K562 (cell line): Measurements from ENCODE around the gene ARF1. TPM values are rescaled to one million over a fixed set of nuclear protein-coding genes. Genes with fewer than 3 reads are reported as not detected.

Experiments used
- ATAC-seq: fragments of 200-7000 bp; cut with Tn5 transposase; 3 replicates; pipeline ENCODE4 v1.9.1; 2020; ENCODE audit warnings: moderate library complexity
- BruUV-seq: library from RNA; stranded (reverse); fragments of 400-500 nt; replicated peaks from 2 replicates; lab custom pipeline; 2021; lab: Mats Ljungman, UMichigan
- CTCF ChIA-PET: fragments of 300-600 bp; formaldehyde crosslinking; extraction: SDS; loops from one replicate; lab custom pipeline; 2021; ENCODE audit warnings: low intra/inter-chr PET ratio; lab: Yijun Ruan, JAX
- POLR2A ChIA-PET: fragments of 300-600, 350-650 bp; sonication (Branson Sonifier 250); formaldehyde crosslinking; extraction: SDS; loops from one replicate; lab custom pipeline; 2021; ENCODE audit warnings: antibody characterized with exemption, inconsistent platforms; lab: Yijun Ruan, JAX
- DNase-seq, 4 experiments: peaks; one replicate each; pipeline versions ENCODE4 v3.0.0 to v3.0.0-alpha.2; 2011 to 2018; ENCODE audit warnings: low spot score in 3 of 4, mixed read lengths in 3 of 4; ENCODE audit errors: extremely low read depth in 1 of 4
- FAIRE-seq: peaks from 2 replicates; lab custom pipeline; 2011; peaks lifted over from hg19 to GRCh38; lab: Jason Lieb, UNC
- H2AFZ ChIP-seq: 2 replicates; pipeline ENCODE4 v1.6.0; 2011; ENCODE audit warnings: low read depth, low read length, control low read depth, inconsistent platforms
- H3K27ac ChIP-seq: fragments of 200-600 bp; 3 replicates; pipeline ENCODE4 v1.8.0; 2011; ENCODE audit warnings: low read depth, mild to moderate bottlenecking, control low read depth, inconsistent platforms, low read length, moderate library complexity, mixed read lengths; ENCODE audit errors: extremely low read depth
- H3K27me3 ChIP-seq, 2 experiments: fragments of 300-600 bp in 1 of 2; 2 replicates in 1 of 2; 3 replicates in 1 of 2; pipeline versions ENCODE4 v1.6.0 to v1.8.0; 2011; ENCODE audit warnings: inconsistent platforms in 2 of 2, low read length in 2 of 2, mild to moderate bottlenecking in 1 of 2, mixed read lengths in 1 of 2, moderate library complexity in 1 of 2; ENCODE audit not compliant: control insufficient read depth in 2 of 2, insufficient read depth in 2 of 2
- H3K36me3 ChIP-seq: fragments of 300-600 bp; 3 replicates; pipeline ENCODE4 v1.8.0; 2011; ENCODE audit warnings: mild to moderate bottlenecking, low read length, inconsistent platforms; ENCODE audit not compliant: control insufficient read depth, insufficient read depth
- H3K4me1 ChIP-seq, 2 experiments: fragments of 200-600 bp in 1 of 2; replicated peaks in 1 of 2; 2 replicates in 1 of 2; 3 replicates in 1 of 2; pipeline versions ENCODE4 v1.5.1 to v1.8.0; 2011; ENCODE audit warnings: inconsistent platforms in 2 of 2, low read length in 2 of 2, mild to moderate bottlenecking in 1 of 2, mixed read lengths in 1 of 2, moderate library complexity in 1 of 2; ENCODE audit not compliant: control insufficient read depth in 2 of 2, insufficient read depth in 2 of 2
- H3K4me2 ChIP-seq: 2 replicates; pipeline ENCODE4 v1.6.1; 2011; ENCODE audit warnings: low read length, control low read depth, inconsistent platforms, mixed read lengths; ENCODE audit not compliant: insufficient read depth
- H3K4me3 ChIP-seq: fragments of 200-600 bp; sonication (generic), shearing (Covaris generic); 2 replicates; pipeline ENCODE4 v1.5.1; 2016; ENCODE audit warnings: control low read depth, inconsistent platforms
- H3K79me2 ChIP-seq: fragments of 200-600 bp; 3 replicates; pipeline ENCODE4 v1.8.0; 2011; ENCODE audit warnings: low read length, inconsistent platforms; ENCODE audit not compliant: control insufficient read depth, insufficient read depth
- H3K9ac ChIP-seq, 2 experiments: 2 replicates each; pipeline versions ENCODE4 v1.6.0 to v1.6.1; 2011; ENCODE audit warnings: low read depth in 2 of 2, low read length in 2 of 2, control low read depth in 1 of 2, inconsistent platforms in 1 of 2, mild to moderate bottlenecking in 1 of 2, mixed read lengths in 1 of 2; ENCODE audit not compliant: insufficient read depth in 1 of 2
- H3K9me1 ChIP-seq: one replicate; pipeline ENCODE4 v1.6.0; 2011; ENCODE audit warnings: inconsistent platforms, mild to moderate bottlenecking, low read length, moderate library complexity; ENCODE audit not compliant: control insufficient read depth, insufficient read depth
- H3K9me3 ChIP-seq: replicated peaks from 2 replicates; pipeline ENCODE4 v1.5.1; 2011; ENCODE audit warnings: low read depth, low read length, inconsistent platforms; ENCODE audit not compliant: control insufficient read depth, insufficient read depth
- H4K20me1 ChIP-seq: replicated peaks from 2 replicates; pipeline ENCODE4 v1.6.1; 2011; ENCODE audit warnings: low read length, inconsistent platforms, mixed read lengths; ENCODE audit not compliant: control insufficient read depth, insufficient read depth
- CAMTA2 ChIP-seq: fragments of 250-450 bp; sonication (Bioruptor Pico); conservative IDR thresholded peaks from 2 replicates; pipeline ENCODE4 v1.5.1; 2022
- CC2D1A ChIP-seq: fragments of 450-650 bp; IDR thresholded peaks from 2 replicates; pipeline ENCODE4 v1.6.1; 2017; ENCODE audit warnings: mild to moderate bottlenecking
- DACH1 ChIP-seq: fragments of 450-650 bp; IDR thresholded peaks from 2 replicates; pipeline ENCODE4 v1.6.1; 2018; ENCODE audit not compliant: partially characterized antibody
- HEY1 ChIP-seq: fragments of 250-450 bp; sonication (Bioruptor Pico); IDR thresholded peaks from 2 replicates; pipeline ENCODE4 v1.5.0; 2020; ENCODE audit warnings: mild to moderate bottlenecking, moderate library complexity, borderline replicate concordance
- HNRNPK ChIP-seq: fragments of 200-400 bp; formaldehyde crosslinking; IDR thresholded peaks from one replicate; pipeline ENCODE4 v1.6.1; 2018; ENCODE audit warnings: mild to moderate bottlenecking, low read depth, low read length; ENCODE audit not compliant: poor library complexity, severe bottlenecking
- KLF1 ChIP-seq: fragments of 450-650 bp; IDR thresholded peaks from 2 replicates; pipeline ENCODE4 v1.6.1; 2016; ENCODE audit warnings: missing genetic modification characterization, missing compliant biosample characterization
- MIER1 ChIP-seq: fragments of 450-650 bp; IDR thresholded peaks from 2 replicates; pipeline ENCODE4 v1.6.1; 2016; ENCODE audit warnings: antibody characterized with exemption, mild to moderate bottlenecking, low read depth
- MTA1 ChIP-seq: fragments of 450-650 bp; IDR thresholded peaks from 2 replicates; pipeline ENCODE4 v1.6.1; 2017; ENCODE audit warnings: borderline replicate concordance
- MTA3 ChIP-seq: fragments of 450-650 bp; formaldehyde crosslinking; IDR thresholded peaks from 2 replicates; pipeline ENCODE4 v1.6.1; 2017; ENCODE audit warnings: mild to moderate bottlenecking, borderline replicate concordance
- MYNN ChIP-seq, 2 experiments: sonication (generic); formaldehyde crosslinking in 1 of 2; IDR thresholded peaks; 2 replicates each; pipeline versions ENCODE4 v1.5.0 to v1.6.1; 2016 to 2020; ENCODE audit warnings: antibody characterized with exemption in 1 of 2, missing genetic modification reagents in 1 of 2
- NFIC ChIP-seq: fragments of 450-650 bp; IDR thresholded peaks from 2 replicates; pipeline ENCODE4 v1.6.1; 2017; ENCODE audit warnings: mild to moderate bottlenecking, inconsistent platforms
- SREBF2 ChIP-seq: sonication (generic); formaldehyde crosslinking; IDR thresholded peaks from 2 replicates; pipeline ENCODE4 v1.4.0; 2020; ENCODE audit warnings: mild to moderate bottlenecking, missing genetic modification reagents
- THRAP3 ChIP-seq: fragments of 450-650 bp; IDR thresholded peaks from 2 replicates; pipeline ENCODE4 v1.6.1; 2016; ENCODE audit warnings: mild to moderate bottlenecking, inconsistent platforms, borderline replicate concordance
- ZNF212 ChIP-seq: fragments of 450-650 bp; formaldehyde crosslinking; IDR thresholded peaks from 2 replicates; pipeline ENCODE4 v1.4.0; 2020; ENCODE audit warnings: mild to moderate bottlenecking
- ZNF57 ChIP-seq: fragments of 450-650 bp; formaldehyde crosslinking; IDR thresholded peaks from 2 replicates; pipeline ENCODE4 v1.4.0; 2020; ENCODE audit warnings: mild to moderate bottlenecking, moderate library complexity
- ZNF586 ChIP-seq: fragments of 450-650 bp; formaldehyde crosslinking; conservative IDR thresholded peaks from 2 replicates; pipeline ENCODE4 v1.4.0; 2020; ENCODE audit warnings: mild to moderate bottlenecking, moderate library complexity
- ZNF764 ChIP-seq: fragments of 250-450 bp; sonication (Bioruptor Pico); IDR thresholded peaks from 2 replicates; pipeline ENCODE4 v1.4.0; 2020; ENCODE audit warnings: low read depth, mild to moderate bottlenecking, moderate library complexity
- WGBS: fragments of 100-300 bp; shearing (Covaris generic); methylation state at CpG from one replicate; pipeline ENCODE4 v1.1.6; 2016; ENCODE audit warnings: low coverage, mixed read lengths; ENCODE audit not compliant: insufficient coverage; ENCODE audit errors: missing lambda C conversion rate; 5-methylcytosine and 5-hydroxymethylcytosine counted together
- in situ Hi-C: fragments of 300-500 bp; cut with MboI; formaldehyde crosslinking; loops from 4 replicates; pipeline ENCODE4 v1.15.0; 2018; ENCODE audit warnings: inconsistent platforms, mixed read lengths
- intact Hi-C: fragments of 100-400 bp; cut with micrococcal nuclease; formaldehyde crosslinking; loops from 2 replicates; pipeline ENCODE4 v1.14.2; 2022
- polyA plus RNA-seq, 8 experiments: library from polyadenylated mRNA; depleted of rRNA in 4 of 8; stranded (reverse) in 5 of 8; unstranded in 3 of 8; fragments of >200 nt; fragmentation: Nextera tagmentation in 2 of 8; fragmentation: Illumina TruSeq in 1 of 8; extraction: Ambion mirVana in 2 of 8; extraction: Trizol in 1 of 8; gene quantifications; 2 replicates each; pipeline versions ENCODE4 v1.2.1 to v1.2.3, GENCODE V29; 2011 to 2014; ENCODE audit warnings: inconsistent platforms in 1 of 8, missing spikeins in 1 of 8
- total RNA-seq, 7 experiments: library from RNA; depleted of rRNA in 6 of 7; stranded (reverse); fragments of >200 nt in 6 of 7; fragmentation: Illumina TruSeq in 2 of 7; extraction: Trizol in 2 of 7; gene quantifications; 2 replicates each; pipeline versions ENCODE4 v1.2.1 to v1.2.3, GENCODE V29; 2011 to 2021; ENCODE audit warnings: low replicate concordance in 1 of 7
- TF ChIP-seq, protein P1 (sequence below): conservative IDR thresholded peaks from 2 replicates; pipeline ENCODE4 v1.6.1; 2011; ENCODE audit warnings: low read depth, mild to moderate bottlenecking, low read length; ENCODE audit not compliant: control insufficient read depth
- TF ChIP-seq, protein P2 (sequence below): fragments of 450-650 bp; IDR thresholded peaks from one replicate; pipeline ENCODE4 v1.6.1; 2018; ENCODE audit warnings: mild to moderate bottlenecking, moderate library complexity; ENCODE audit not compliant: partially characterized antibody
- TF ChIP-seq, protein P3 (sequence below): fragments of 250-450 bp; sonication (Bioruptor Pico); IDR thresholded peaks from 2 replicates; pipeline ENCODE4 v1.4.0; 2020

The ARF1 gene
- total and polyA plus RNA-seq, 9 of the 15 experiments (the other 6 are each of a cell fraction or from before 2014, with no cell fraction given): 69.8 to 593 (median 325) TPM

DNA sequence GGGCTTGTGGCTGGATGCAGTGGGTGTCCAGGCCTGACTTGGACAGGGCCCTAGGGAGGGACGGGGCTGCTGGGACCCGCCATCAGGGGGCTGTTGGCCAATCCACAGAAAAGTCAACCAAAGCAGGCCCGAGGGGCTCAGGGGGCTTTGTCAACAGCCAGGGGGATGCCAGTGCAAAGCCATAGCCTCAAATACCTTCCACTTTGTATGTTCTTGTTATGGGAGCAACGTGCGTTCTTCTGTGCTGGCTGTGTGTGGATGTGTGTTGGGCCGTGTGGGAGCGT is 35.4 kb upstream of the ARF1 start:
- 2% methylated on average over 7 of the region's 7 CpGs for WGBS
- peaks cover 4% of the 10 kb centered on the region for H3K9me1 ChIP-seq
- H3K9ac ChIP-seq: no peak overlapping the region
- H3K79me2 ChIP-seq: no peaks in the 10 kb centered on the region
- FAIRE-seq (no peak), ATAC-seq (no peak), DNase-seq (no peak)
- ChIA-PET POLR2A (interaction anchor here (0.6 kb wide), 3 partner anchors 60 to 1565 kb away, joined by 3 to 4 read pairs (median 3); no protein-coding TSS in a partner anchor), CTCF (no interaction called here)
- no peaks in the 10 kb centered on the region for H3K9me3 ChIP-seq
- H2AFZ ChIP-seq: no peak overlapping the region
- H3K4me3 ChIP-seq: no peak overlapping the region
- H3K4me2 ChIP-seq: no peak overlapping the region
- no TSS peak for BruUV-seq
- H3K4me1 ChIP-seq: peaks cover 0 to 9% of the 10 kb centered on the region in 2 experiments; a peak in 1 of 5 replicates
- in situ Hi-C loops (no loop called here), intact Hi-C loops (no loop called here)
- H3K36me3 ChIP-seq: no peaks in the 10 kb centered on the region
- peaks cover 51 to 79% of the 10 kb centered on the region in 2 experiments for H3K27me3 ChIP-seq
- TF ChIP-seq CC2D1A (no peak), MTA3 (no peak), NFIC (no peak), ZNF764 (CRISPR knock-in tag) (no peak), DACH1 (no peak), KLF1 (tag) (no peak), MIER1 (no peak), ZNF212 (CRISPR knock-in tag) (no peak), MYNN (IDR thresholded peaks at IDR 0.05) (no peak), MYNN (CRISPR knock-in tag; IDR thresholded peaks at IDR 0.05) (no peak), THRAP3 (no peak), SREBF2 (CRISPR knock-in tag) (no peak), HEY1 (CRISPR knock-in tag) (no peak), ZNF586 (no peak), CAMTA2 (CRISPR knock-in tag) (no peak), MTA1 (no peak), ZNF57 (CRISPR knock-in tag) (no peak), HNRNPK (no peak)
- TF ChIP-seq, protein P1, sequence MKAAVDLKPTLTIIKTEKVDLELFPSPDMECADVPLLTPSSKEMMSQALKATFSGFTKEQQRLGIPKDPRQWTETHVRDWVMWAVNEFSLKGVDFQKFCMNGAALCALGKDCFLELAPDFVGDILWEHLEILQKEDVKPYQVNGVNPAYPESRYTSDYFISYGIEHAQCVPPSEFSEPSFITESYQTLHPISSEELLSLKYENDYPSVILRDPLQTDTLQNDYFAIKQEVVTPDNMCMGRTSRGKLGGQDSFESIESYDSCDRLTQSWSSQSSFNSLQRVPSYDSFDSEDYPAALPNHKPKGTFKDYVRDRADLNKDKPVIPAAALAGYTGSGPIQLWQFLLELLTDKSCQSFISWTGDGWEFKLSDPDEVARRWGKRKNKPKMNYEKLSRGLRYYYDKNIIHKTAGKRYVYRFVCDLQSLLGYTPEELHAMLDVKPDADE: no peak
- TF ChIP-seq, protein P2, sequence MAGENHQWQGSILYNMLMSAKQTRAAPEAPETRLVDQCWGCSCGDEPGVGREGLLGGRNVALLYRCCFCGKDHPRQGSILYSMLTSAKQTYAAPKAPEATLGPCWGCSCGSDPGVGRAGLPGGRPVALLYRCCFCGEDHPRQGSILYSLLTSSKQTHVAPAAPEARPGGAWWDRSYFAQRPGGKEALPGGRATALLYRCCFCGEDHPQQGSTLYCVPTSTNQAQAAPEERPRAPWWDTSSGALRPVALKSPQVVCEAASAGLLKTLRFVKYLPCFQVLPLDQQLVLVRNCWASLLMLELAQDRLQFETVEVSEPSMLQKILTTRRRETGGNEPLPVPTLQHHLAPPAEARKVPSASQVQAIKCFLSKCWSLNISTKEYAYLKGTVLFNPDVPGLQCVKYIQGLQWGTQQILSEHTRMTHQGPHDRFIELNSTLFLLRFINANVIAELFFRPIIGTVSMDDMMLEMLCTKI: no peak
- TF ChIP-seq, protein P3, sequence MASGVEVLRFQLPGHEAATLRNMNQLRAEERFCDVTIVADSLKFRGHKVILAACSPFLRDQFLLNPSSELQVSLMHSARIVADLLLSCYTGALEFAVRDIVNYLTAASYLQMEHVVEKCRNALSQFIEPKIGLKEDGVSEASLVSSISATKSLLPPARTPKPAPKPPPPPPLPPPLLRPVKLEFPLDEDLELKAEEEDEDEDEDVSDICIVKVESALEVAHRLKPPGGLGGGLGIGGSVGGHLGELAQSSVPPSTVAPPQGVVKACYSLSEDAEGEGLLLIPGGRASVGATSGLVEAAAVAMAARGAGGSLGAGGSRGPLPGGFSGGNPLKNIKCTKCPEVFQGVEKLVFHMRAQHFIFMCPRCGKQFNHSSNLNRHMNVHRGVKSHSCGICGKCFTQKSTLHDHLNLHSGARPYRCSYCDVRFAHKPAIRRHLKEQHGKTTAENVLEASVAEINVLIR (CRISPR knock-in tag): no peak
- no peak overlapping the region for H3K27ac ChIP-seq
- H4K20me1 ChIP-seq: 0 out of 2 replicates have a peak, but pooled peaks cover 7% of the 10 kb centered on the region
